ENCODE measurements around the gene PPP6R2.
A peak's percentile ranks its signal among the peaks of the same experiment; 100 is the strongest.
"Not testable (repeated sequence)": the region's sequence is repeated elsewhere in the genome, so short reads cannot be mapped to it uniquely, and the experiment has no call there.

PPP6R2 gene

DNA sequence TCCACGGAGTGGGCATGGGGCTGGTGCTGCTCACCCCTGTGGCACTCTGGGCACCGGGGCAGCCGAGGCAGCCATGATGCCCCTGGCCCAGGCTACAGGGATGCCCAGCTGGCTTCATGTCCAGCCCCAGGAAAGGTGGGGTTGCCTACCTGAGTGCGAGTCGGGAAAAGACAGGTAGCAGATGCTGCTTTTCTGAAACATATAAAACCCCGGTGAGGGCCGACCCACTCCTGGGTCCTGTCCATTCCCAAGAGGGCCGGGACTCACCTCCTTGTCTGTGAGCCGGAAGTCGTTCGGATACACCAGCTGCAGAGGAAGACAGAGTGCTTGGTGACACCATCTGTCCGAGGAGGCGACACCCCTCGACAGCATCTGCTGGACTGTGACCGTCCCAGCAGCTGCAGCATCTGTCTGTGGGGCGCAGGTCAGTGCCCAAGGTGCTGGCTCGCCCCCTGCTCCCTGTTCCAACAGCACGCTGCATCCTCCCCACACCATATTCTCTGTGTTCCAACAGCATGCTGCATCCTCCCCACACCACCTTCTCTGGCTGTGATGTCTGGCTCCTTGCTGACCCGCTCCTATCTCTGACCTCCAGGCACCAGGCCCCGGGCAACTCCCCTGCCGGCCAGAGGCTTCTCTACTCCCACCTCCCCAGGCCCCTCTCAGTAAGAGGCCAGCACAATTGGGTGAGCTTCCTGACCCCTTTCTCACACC lies 24.3 kb upstream of the PPP6R2 start:
- H3K27ac ChIP-seq (ENCODE audit: insufficient read depth, low read length, poor library complexity, severe bottlenecking) = no peak overlapping the region
- no peaks in the 10 kb centered on the region for H3K9me3 ChIP-seq (ENCODE audit: control insufficient read depth, low read length)
- no peaks in the 10 kb centered on the region for H3K36me3 ChIP-seq (ENCODE audit: control insufficient read depth, insufficient read depth, low read length)
- DNase-seq = no peak
- H3K4me3 ChIP-seq (ENCODE audit: insufficient read depth, low read depth, low read length, poor library complexity, severe bottlenecking) = no peak overlapping the region
- H3K4me1 ChIP-seq (ENCODE audit: control insufficient read depth, insufficient read depth, low read length, poor library complexity, severe bottlenecking) = peaks cover 12% of the 10 kb centered on the region
- H3K27me3 ChIP-seq (replicated peaks; ENCODE audit: control insufficient read depth, insufficient read depth, low read length, poor library complexity, severe bottlenecking) = no peaks in the 10 kb centered on the region

DNA sequence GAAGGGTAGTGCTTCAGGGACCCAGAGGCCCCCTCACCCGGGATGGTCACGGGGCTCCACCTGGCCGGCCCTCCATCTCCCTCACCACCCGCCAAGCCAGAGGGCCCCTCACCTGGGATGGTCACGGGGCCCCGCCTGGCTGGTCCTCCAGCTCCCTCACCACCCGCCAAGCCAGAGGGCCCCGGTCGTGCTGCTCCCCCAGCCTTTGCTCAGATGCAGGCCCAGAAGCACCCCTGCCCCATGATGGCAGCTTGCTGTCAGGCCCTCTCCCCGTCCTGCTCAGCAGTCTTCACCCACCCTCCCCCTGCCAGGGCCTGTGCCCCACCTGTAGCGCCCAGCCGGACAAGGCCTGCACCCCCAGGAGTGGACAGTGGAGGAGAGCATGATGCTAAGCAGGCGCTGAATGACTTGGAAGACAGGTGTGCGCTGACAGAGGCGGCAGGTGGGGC lies 23.6 kb upstream of the PPP6R2 start:
- Histone ChIP-seq H3K4me1 (ENCODE audit: control insufficient read depth, insufficient read depth, low read length, poor library complexity, severe bottlenecking) (peaks cover 6% of the 10 kb centered on the region), H3K27me3 (replicated peaks; ENCODE audit: control insufficient read depth, insufficient read depth, low read length, poor library complexity, severe bottlenecking) (no peaks in the 10 kb centered on the region), H3K4me3 (ENCODE audit: insufficient read depth, low read depth, low read length, poor library complexity, severe bottlenecking) (no peak overlapping the region), H3K36me3 (ENCODE audit: control insufficient read depth, insufficient read depth, low read length) (no peaks in the 10 kb centered on the region), H3K9me3 (ENCODE audit: control insufficient read depth, low read length) (no peaks in the 10 kb centered on the region), H3K27ac (ENCODE audit: insufficient read depth, low read length, poor library complexity, severe bottlenecking) (no peak overlapping the region)
- no peak for DNase-seq

DNA sequence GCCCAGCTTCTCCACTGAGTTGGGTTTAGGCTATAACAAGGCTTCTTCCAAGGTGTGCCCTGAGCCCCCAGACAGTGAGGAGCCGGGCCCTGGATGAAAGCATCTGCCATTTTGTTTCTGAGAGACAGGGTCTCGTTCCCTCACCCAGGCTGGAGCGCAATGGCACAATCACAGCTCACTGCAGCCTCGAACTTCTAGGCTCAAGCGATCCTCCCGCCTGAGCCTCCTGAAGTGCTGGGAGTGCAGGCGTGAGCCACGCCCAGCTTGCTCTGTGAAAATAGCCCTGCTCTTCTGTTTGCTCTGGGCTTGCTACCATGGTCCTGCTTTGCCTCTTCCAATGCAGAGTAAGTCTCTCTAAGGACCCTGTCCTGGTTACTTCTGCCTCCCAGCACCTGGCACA lies 23.0 kb upstream of the PPP6R2 start:
- H3K27ac ChIP-seq (ENCODE audit: insufficient read depth, low read length, poor library complexity, severe bottlenecking) = no peak overlapping the region
- DNase-seq = no peak
- no peak overlapping the region for H3K4me3 ChIP-seq (ENCODE audit: insufficient read depth, low read depth, low read length, poor library complexity, severe bottlenecking)
- no peaks in the 10 kb centered on the region for H3K4me1 ChIP-seq (ENCODE audit: control insufficient read depth, insufficient read depth, low read length, poor library complexity, severe bottlenecking)
- no peaks in the 10 kb centered on the region for H3K27me3 ChIP-seq (replicated peaks; ENCODE audit: control insufficient read depth, insufficient read depth, low read length, poor library complexity, severe bottlenecking)
- no peaks in the 10 kb centered on the region for H3K9me3 ChIP-seq (ENCODE audit: control insufficient read depth, low read length)
- no peaks in the 10 kb centered on the region for H3K36me3 ChIP-seq (ENCODE audit: control insufficient read depth, insufficient read depth, low read length)

DNA sequence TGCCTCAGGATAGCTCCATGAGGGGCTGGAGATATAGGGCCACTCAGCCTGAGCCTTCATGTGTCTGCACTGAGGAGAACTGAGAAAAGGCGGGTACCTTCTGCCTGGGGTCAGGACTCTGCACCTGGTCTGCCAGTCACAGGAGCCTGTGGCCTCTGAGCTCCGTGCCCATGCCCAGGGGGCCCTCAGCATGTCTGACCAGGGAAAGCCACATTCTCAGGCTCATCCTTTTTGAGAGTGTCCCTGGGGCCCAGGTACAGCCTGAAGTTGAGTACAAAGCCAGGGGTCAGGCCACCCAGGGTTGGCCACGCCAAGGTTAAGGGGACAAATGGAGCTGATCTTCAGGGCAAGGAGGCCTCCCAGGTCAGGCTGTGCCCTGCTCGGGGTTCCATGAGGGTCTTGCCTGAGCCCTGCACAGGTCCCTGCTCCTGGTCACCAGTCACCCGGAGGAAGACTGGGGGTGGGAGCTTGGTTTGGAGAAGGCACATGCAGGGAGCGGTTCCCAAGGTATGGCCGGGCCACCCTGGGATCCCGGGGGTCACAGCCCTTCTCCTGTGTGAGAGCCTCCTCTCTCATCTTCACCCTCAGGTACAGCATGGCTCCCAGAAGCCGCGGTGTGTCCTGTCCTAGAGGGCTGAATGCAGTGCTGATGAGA lies 22.3 kb upstream of the PPP6R2 start:
- H3K27ac ChIP-seq (ENCODE audit: insufficient read depth, low read length, poor library complexity, severe bottlenecking) = no peak overlapping the region
- DNase-seq = no peak

DNA sequence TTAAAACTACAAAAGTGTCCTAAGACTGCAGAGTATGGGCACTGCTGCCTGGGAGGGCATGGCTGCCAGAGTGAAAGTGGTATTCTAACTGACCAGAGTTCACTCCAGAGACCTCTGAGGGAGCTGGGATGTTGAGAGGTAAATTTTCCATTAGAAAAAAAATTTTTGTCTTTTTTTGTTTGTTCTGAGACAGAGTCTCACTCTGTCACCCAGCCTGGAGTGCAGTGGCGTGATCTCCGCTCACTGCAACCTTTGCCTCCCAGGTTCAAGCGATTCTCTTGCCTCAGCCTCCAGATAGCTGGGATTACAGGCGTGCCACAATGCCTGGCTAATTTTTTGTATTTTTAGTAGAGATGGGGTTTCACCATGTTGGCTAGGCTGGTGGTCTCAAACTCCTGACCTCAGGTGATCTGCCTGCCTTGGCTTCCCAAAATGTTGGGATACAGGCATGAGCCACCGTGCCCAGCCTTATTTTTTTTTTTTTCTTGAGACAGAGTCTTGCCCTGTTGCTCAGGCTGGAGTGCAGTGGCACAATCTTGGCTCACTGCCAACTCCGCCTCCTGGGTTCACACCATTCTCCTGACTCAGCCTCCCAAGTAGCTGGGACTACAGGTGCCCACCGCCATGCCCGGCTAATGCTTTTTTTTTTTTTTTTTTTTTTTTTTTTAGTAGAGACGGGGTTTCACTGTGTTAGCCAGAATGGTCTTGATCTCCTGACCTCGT lies 20.6 kb upstream of the PPP6R2 start:
- not testable (repeated sequence) for H3K27ac ChIP-seq (ENCODE audit: insufficient read depth, low read length, poor library complexity, severe bottlenecking); H3K27me3 ChIP-seq (replicated peaks; ENCODE audit: control insufficient read depth, insufficient read depth, low read length, poor library complexity, severe bottlenecking); H3K4me3 ChIP-seq (ENCODE audit: insufficient read depth, low read depth, low read length, poor library complexity, severe bottlenecking); H3K9me3 ChIP-seq (ENCODE audit: control insufficient read depth, low read length); H3K4me1 ChIP-seq (ENCODE audit: control insufficient read depth, insufficient read depth, low read length, poor library complexity, severe bottlenecking); H3K36me3 ChIP-seq (ENCODE audit: control insufficient read depth, insufficient read depth, low read length); DNase-seq

More for the DNA sequence above, 22.3 kb upstream of the PPP6R2 start:
- H3K9me3 ChIP-seq (ENCODE audit: control insufficient read depth, low read length) = no peaks in the 10 kb centered on the region
- no peaks in the 10 kb centered on the region for H3K4me1 ChIP-seq (ENCODE audit: control insufficient read depth, insufficient read depth, low read length, poor library complexity, severe bottlenecking)
- no peak overlapping the region for H3K4me3 ChIP-seq (ENCODE audit: insufficient read depth, low read depth, low read length, poor library complexity, severe bottlenecking)
- H3K36me3 ChIP-seq (ENCODE audit: control insufficient read depth, insufficient read depth, low read length) = no peaks in the 10 kb centered on the region
- no peaks in the 10 kb centered on the region for H3K27me3 ChIP-seq (replicated peaks; ENCODE audit: control insufficient read depth, insufficient read depth, low read length, poor library complexity, severe bottlenecking)

DNA sequence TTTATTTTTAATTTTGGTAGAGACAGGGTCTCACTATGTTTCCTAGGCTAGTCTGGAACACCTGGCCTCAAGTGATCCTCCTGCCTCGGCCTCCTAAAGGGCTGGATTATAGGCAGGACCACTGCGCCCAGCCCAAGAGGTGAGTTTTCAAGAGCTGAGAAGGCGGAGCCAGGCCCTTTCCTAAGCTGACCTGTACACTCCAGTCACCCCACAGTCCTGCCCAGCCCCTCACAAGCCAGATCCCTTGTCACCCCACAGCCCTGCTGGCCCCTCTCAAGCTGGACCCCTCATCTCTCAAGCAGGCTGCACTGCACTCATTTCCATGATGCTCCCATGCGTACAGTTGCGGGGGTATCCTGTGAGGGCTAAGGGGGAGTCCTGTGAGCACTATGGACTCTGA lies 19.2 kb upstream of the PPP6R2 start:
- no peak overlapping the region for H3K4me3 ChIP-seq (ENCODE audit: insufficient read depth, low read depth, low read length, poor library complexity, severe bottlenecking)
- no peak overlapping the region for H3K27ac ChIP-seq (ENCODE audit: insufficient read depth, low read length, poor library complexity, severe bottlenecking)
- no peaks in the 10 kb centered on the region for H3K36me3 ChIP-seq (ENCODE audit: control insufficient read depth, insufficient read depth, low read length)
- H3K9me3 ChIP-seq (ENCODE audit: control insufficient read depth, low read length) = no peaks in the 10 kb centered on the region
- H3K27me3 ChIP-seq (replicated peaks; ENCODE audit: control insufficient read depth, insufficient read depth, low read length, poor library complexity, severe bottlenecking) = no peaks in the 10 kb centered on the region
- no peaks in the 10 kb centered on the region for H3K4me1 ChIP-seq (ENCODE audit: control insufficient read depth, insufficient read depth, low read length, poor library complexity, severe bottlenecking)
- no peak for DNase-seq

DNA sequence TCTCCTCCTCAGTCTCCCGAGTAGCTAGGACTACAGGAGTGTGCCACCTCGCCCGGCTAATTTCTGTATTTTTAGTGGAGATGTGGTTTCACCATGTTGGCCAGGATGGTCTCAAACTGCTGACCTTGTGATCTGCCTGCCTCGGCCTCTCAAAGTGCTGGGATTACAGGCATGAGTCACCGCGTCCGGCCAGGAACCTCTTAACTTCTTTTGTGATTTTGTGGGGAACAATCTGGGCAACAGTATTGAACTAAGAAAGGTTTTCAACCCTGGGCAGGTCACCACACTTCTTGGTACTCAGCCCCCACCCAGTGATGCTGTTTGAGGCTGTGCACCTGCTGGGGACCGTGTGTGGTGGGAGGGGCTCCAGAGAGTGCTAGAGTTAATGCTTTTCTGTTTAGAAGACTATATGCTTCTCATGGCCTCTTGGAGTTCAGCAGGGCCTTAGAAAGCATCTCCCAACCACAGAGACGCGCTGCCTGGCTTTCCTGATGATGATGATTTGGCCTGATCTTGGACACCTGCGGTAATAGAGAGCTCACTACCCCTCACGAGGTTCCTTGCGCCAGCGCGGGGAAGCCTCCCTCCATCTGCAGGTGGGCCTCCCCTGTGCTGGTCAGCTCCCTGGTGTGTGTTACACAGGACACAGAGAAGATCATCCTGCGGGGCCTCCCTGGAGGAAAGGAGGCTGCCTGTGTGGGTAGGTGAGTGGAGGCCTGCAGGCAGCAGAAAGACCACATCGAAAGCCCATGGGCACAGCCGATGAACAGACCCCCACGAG lies 17.5 kb upstream of the PPP6R2 start:
- H3K36me3 ChIP-seq (ENCODE audit: control insufficient read depth, insufficient read depth, low read length) = no peaks in the 10 kb centered on the region
- H3K9me3 ChIP-seq (ENCODE audit: control insufficient read depth, low read length) = no peaks in the 10 kb centered on the region
- H3K27ac ChIP-seq (ENCODE audit: insufficient read depth, low read length, poor library complexity, severe bottlenecking) = no peak overlapping the region
- no peaks in the 10 kb centered on the region for H3K27me3 ChIP-seq (replicated peaks; ENCODE audit: control insufficient read depth, insufficient read depth, low read length, poor library complexity, severe bottlenecking)
- H3K4me3 ChIP-seq (ENCODE audit: insufficient read depth, low read depth, low read length, poor library complexity, severe bottlenecking) = no peak overlapping the region
- no peak for DNase-seq
- H3K4me1 ChIP-seq (ENCODE audit: control insufficient read depth, insufficient read depth, low read length, poor library complexity, severe bottlenecking) = no peaks in the 10 kb centered on the region

DNA sequence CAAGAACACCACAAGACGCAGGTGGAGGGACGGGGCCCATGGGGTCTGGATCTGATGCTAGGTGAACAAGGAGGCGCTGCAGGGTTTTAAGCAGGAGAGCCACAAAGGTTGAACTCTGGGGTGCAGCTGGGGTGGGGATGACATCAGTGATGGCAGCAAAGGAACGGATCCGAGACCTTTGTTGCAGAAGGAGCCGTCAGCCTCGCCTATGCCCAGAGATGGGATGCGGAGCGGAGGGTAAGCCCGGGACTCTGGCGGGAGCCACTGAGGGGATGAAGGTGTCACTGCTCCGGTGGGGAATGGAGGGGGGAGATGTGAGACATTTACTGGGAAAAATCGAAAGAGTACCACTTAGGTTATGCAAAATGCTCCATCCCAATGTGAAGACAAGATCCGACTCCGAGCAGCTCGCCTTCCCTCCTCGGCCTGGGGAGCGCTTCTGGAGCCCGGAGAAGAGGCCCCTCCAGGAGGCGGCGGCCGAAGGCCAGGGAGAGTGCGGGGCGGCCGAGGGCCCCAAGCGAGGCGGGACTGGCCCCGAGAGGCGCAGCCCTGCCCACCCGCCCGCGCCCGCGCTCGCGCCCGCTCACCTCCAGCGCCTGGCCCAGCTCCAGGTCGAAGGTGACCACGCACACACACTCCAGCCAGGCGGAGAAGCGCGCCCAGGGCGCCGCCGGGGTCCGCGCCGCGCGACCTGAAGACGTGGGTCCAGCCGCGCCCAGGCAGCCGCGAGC lies 16.7 kb upstream of the PPP6R2 start:
- Histone ChIP-seq H3K36me3 (ENCODE audit: control insufficient read depth, insufficient read depth, low read length) (no peaks in the 10 kb centered on the region), H3K27ac (ENCODE audit: insufficient read depth, low read length, poor library complexity, severe bottlenecking) (no peak overlapping the region), H3K4me3 (ENCODE audit: insufficient read depth, low read depth, low read length, poor library complexity, severe bottlenecking) (peak overlapping the region; percentile 29), H3K4me1 (ENCODE audit: control insufficient read depth, insufficient read depth, low read length, poor library complexity, severe bottlenecking) (no peaks in the 10 kb centered on the region), H3K9me3 (ENCODE audit: control insufficient read depth, low read length) (no peaks in the 10 kb centered on the region), H3K27me3 (replicated peaks; ENCODE audit: control insufficient read depth, insufficient read depth, low read length, poor library complexity, severe bottlenecking) (no peaks in the 10 kb centered on the region)
- DNase-seq = no peak

DNA sequence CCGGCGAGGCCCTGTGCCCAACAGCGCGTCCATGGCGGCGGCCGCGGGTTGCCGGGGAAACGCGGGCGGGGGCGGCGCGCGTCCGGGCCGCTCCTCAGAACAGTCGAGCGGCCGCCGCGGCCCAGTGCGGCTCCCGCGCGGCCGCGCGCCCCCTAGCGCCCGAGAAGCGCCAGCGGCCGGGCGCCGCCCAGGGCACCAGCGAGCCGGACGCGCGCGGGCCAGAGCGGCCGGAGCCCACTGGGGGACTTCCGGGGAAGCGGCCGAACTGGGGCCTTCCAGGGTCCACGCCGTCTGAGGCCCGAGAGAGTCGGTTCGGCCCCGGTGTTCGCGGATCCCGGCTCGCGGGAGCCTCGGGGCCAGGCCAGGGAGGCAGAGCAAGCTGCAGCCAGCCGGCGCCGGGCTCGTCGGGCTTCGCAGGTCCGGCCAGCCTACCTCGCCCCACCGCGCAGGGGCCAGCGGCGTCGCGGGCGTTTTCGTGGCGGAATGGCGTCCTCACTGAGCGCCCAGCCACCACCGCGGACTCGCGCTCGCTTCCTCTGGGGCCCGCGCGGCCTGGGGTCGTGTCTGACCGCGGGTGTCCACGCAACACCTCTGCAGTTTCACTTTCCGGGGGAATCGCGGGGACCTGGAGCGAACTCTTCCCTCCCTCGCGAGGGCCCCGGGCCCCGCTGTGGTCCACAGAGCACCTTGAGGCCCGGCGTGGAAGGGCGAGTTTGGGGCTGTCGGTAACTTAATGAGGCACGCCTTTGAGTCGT lies 16.0 kb upstream of the PPP6R2 start, which contains the start of gene DENND6B:
DENND6B (minus strand) TSS at position 57 of the 755 bp plus-strand sequence; CDS start at position 33, 24 bp downstream.
- H3K27me3 ChIP-seq (replicated peaks; ENCODE audit: control insufficient read depth, insufficient read depth, low read length, poor library complexity, severe bottlenecking) = no peaks in the 10 kb centered on the region
- DNase-seq = peak; percentile 35 to 58 (median 48)
- no peaks in the 10 kb centered on the region for H3K4me1 ChIP-seq (ENCODE audit: control insufficient read depth, insufficient read depth, low read length, poor library complexity, severe bottlenecking)
- no peaks in the 10 kb centered on the region for H3K9me3 ChIP-seq (ENCODE audit: control insufficient read depth, low read length)
- H3K4me3 ChIP-seq (ENCODE audit: insufficient read depth, low read depth, low read length, poor library complexity, severe bottlenecking) = peak within 1 kb of the TSS; percentile 69
- no peak within 1 kb of the TSS for H3K27ac ChIP-seq (ENCODE audit: insufficient read depth, low read length, poor library complexity, severe bottlenecking)
- no peaks in the 10 kb centered on the region for H3K36me3 ChIP-seq (ENCODE audit: control insufficient read depth, insufficient read depth, low read length)

All from effector memory CD4-positive, alpha-beta T cell (primary cell).